Caco-2 (cell line): Measurements from ENCODE around the gene SLC25A3. TPM values are rescaled to one million over a fixed set of nuclear protein-coding genes. Genes with fewer than 3 reads are reported as not detected.
"Not testable (repeated sequence)": the region's sequence is repeated elsewhere in the genome, so short reads cannot be mapped to it uniquely, and the experiment has no call there.

Experiments used
- BruUV-seq: library from RNA; stranded (reverse); fragments of 400-500 nt; replicated peaks from 2 replicates; lab custom pipeline; 2021; lab: Mats Ljungman, UMichigan
- CTCF ChIA-PET: fragments of 300-600 bp; sonication (Branson Sonifier 250); formaldehyde crosslinking; loops from one replicate; lab custom pipeline; 2022; ENCODE audit warnings: antibody characterized with exemption; lab: Charles Lee
- POLR2A ChIA-PET: fragments of 300-600 bp; sonication (Branson Sonifier 250); formaldehyde crosslinking; loops from one replicate; lab custom pipeline; 2022; ENCODE audit warnings: antibody characterized with exemption; lab: Charles Lee
- DNase-seq, 2 experiments: peaks; one replicate each; pipeline versions ENCODE4 v3.0.0 to v3.0.0-alpha.2; 2020 to 2022
- H3K27me3 ChIP-seq: replicated peaks from 2 replicates; pipeline ENCODE4 v1.6.0; 2011; ENCODE audit warnings: low read length; ENCODE audit not compliant: control insufficient read depth, insufficient read depth
- H3K36me3 ChIP-seq: 2 replicates; pipeline ENCODE4 v1.5.1; 2011; ENCODE audit warnings: low read length; ENCODE audit not compliant: control insufficient read depth, insufficient read depth
- H3K4me1 ChIP-seq: fragments of 250-450 bp; sonication (Bioruptor Pico); 2 replicates; pipeline ENCODE4 v1.5.1; 2020; ENCODE audit warnings: mild to moderate bottlenecking
- H3K4me3 ChIP-seq: 2 replicates; pipeline ENCODE4 v1.5.1; 2011; ENCODE audit warnings: low read depth, mild to moderate bottlenecking, control low read depth, low read length
- H3K9me3 ChIP-seq: fragments of 250-450 bp; sonication (Bioruptor Pico); 2 replicates; pipeline ENCODE4 v1.5.1; 2020; ENCODE audit warnings: mild to moderate bottlenecking, moderate library complexity
- H3K27ac Mint-ChIP-seq: one replicate; pipeline ENCODE4 v1.8.0; 2022; ENCODE audit warnings: mixed read lengths; ENCODE audit not compliant: unreplicated experiment
- H3K27me3 Mint-ChIP-seq: one replicate; pipeline ENCODE4 v1.8.0; 2022; ENCODE audit warnings: mixed read lengths; ENCODE audit not compliant: insufficient read depth, unreplicated experiment
- H3K36me3 Mint-ChIP-seq: one replicate; pipeline ENCODE4 v1.8.0; 2022; ENCODE audit warnings: mild to moderate bottlenecking, mixed read lengths; ENCODE audit not compliant: insufficient read depth, unreplicated experiment
- H3K4me1 Mint-ChIP-seq: one replicate; pipeline ENCODE4 v1.8.0; 2022; ENCODE audit warnings: low read depth, mixed read lengths; ENCODE audit not compliant: unreplicated experiment
- H3K4me3 Mint-ChIP-seq: one replicate; pipeline ENCODE4 v1.8.0; 2022; ENCODE audit warnings: mild to moderate bottlenecking, moderate library complexity, mixed read lengths; ENCODE audit not compliant: unreplicated experiment
- H3K9me3 Mint-ChIP-seq: one replicate; pipeline ENCODE4 v1.8.0; 2022; ENCODE audit warnings: mixed read lengths; ENCODE audit not compliant: unreplicated experiment
- CTCF ChIP-seq, 2 experiments: fragments of 200-600 bp in 1 of 2; IDR thresholded peaks; 1 replicate in 1 of 2; 2 replicates in 1 of 2; pipeline versions ENCODE4 v1.5.1 to v1.8.0; 2011 to 2022; ENCODE audit warnings: antibody characterized with exemption in 1 of 2, control low read depth in 1 of 2, inconsistent platforms in 1 of 2, low read depth in 1 of 2, low read length in 1 of 2, mild to moderate bottlenecking in 1 of 2, moderate library complexity in 1 of 2; ENCODE audit not compliant: insufficient read depth in 1 of 2, severe bottlenecking in 1 of 2, unreplicated experiment in 1 of 2
- intact Hi-C: fragments of 100-400 bp; cut with micrococcal nuclease; formaldehyde crosslinking; loops from one replicate; pipeline ENCODE4 v1.10.0; 2022; ENCODE audit not compliant: unreplicated experiment
- total RNA-seq: library from RNA; stranded (reverse); gene quantifications from 2 replicates; pipeline ENCODE4 v1.2.3, GENCODE V29; 2022

SLC25A3 gene
- total RNA-seq, 1 experiment from 2014 or later: 888 TPM

GRCh38 chr12:98638009-98638408 is 44.5 kb downstream of the SLC25A3 start:
- no peaks in the 10 kb centered on the region for H3K9me3 Mint-ChIP-seq
- TF ChIP-seq CTCF (IDR thresholded peaks at IDR 0.05; ENCODE audit: insufficient read depth in 1 of 2, low read depth in 1 of 2, low read length in 1 of 2, severe bottlenecking in 1 of 2, unreplicated experiment in 1 of 2): no peak
- BruUV-seq: no TSS peak
- no peaks in the 10 kb centered on the region for H3K27me3 Mint-ChIP-seq
- H3K27ac Mint-ChIP-seq: no peak overlapping the region
- Histone ChIP-seq H3K4me1 (0 out of 2 replicates have a peak, but pooled peaks cover 7% of the 10 kb centered on the region), H3K36me3 (no peaks in the 10 kb centered on the region), H3K4me3 (no peak overlapping the region), H3K9me3 (no peaks in the 10 kb centered on the region), H3K27me3 (no peaks in the 10 kb centered on the region)
- intact Hi-C loops: no loop called here
- no peaks in the 10 kb centered on the region for H3K36me3 Mint-ChIP-seq
- ChIA-PET POLR2A (interaction anchor here (0.9 kb wide), 1 partner anchor 45 kb away, joined by 6 read pairs; no protein-coding TSS in a partner anchor), CTCF (interaction anchor here (1.0 kb wide), 1 partner anchor 71 kb away, joined by 3 read pairs; no protein-coding TSS in a partner anchor)
- H3K4me3 Mint-ChIP-seq: no peak overlapping the region
- H3K4me1 Mint-ChIP-seq: peaks cover 7% of the 10 kb centered on the region
- DNase-seq: no peak

- no peak for TF ChIP-seq CTCF (IDR thresholded peaks at IDR 0.05; ENCODE audit: insufficient read depth in 1 of 2, low read depth in 1 of 2, low read length in 1 of 2, severe bottlenecking in 1 of 2, unreplicated experiment in 1 of 2)
- Mint-ChIP-seq H3K27me3 (no peaks in the 10 kb centered on the region), H3K36me3 (no peaks in the 10 kb centered on the region), H3K4me1 (peaks cover 7% of the 10 kb centered on the region), H3K27ac (no peak overlapping the region), H3K9me3 (no peaks in the 10 kb centered on the region), H3K4me3 (no peak overlapping the region)
- intact Hi-C loops: no loop called here
- no peak overlapping the region for H3K4me3 ChIP-seq
- H3K4me1 ChIP-seq: 0 out of 2 replicates have a peak, but pooled peaks cover 7% of the 10 kb centered on the region
- no peaks in the 10 kb centered on the region for H3K9me3 ChIP-seq
- POLR2A ChIA-PET: no interaction called here
- DNase-seq: no peak
- BruUV-seq: no TSS peak
- no peaks in the 10 kb centered on the region for H3K36me3 ChIP-seq
- CTCF ChIA-PET: interaction anchor here (0.5 kb wide), 1 partner anchor 73 kb away, joined by 4 read pairs; no protein-coding TSS in a partner anchor
- H3K27me3 ChIP-seq: no peaks in the 10 kb centered on the region
These were observed 46.0 kb downstream of the SLC25A3 start for GRCh38 chr12:98639491-98639890.

- H3K4me3 Mint-ChIP-seq, H3K4me1 Mint-ChIP-seq, H3K27me3 ChIP-seq, intact Hi-C loops, H3K36me3 ChIP-seq, H3K9me3 ChIP-seq, H3K4me1 ChIP-seq, H3K36me3 Mint-ChIP-seq, H3K27me3 Mint-ChIP-seq, CTCF ChIA-PET, DNase-seq, BruUV-seq, H3K27ac Mint-ChIP-seq, H3K4me3 ChIP-seq, POLR2A ChIA-PET, H3K9me3 Mint-ChIP-seq: not testable (repeated sequence)
These were observed 49.3 kb downstream of the SLC25A3 start for GRCh38 chr12:98642801-98643200.
